ENCODE data around the gene HMGCS2. TPM values are rescaled to one million over a fixed set of nuclear protein-coding genes. Genes with fewer than 3 reads are reported as not detected.

HMGCS2 gene
- not detected in 2 replicates for total RNA-seq

DNA sequence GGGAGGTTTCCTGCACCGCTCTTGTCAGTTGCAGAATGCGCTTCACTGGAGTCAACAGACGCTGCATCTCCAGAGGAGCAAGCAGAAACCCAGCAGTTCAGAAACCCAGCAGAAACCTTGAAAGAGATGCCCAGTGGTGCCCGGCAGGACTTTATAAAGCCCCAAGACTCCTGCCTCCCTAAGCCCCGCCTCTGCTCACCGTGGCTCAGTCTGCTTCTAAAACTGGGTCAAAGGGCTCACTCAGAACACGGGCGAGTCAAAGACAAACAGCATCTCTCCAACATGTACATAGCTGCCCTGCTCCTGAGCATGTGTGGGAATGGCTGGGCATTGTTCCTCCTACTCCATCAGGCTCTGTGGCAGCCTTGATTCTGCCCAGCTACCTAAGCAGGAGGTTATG is at the start of gene HMGCS2:
Gene HMGCS2, minus strand, starts transcription at position 128 of the 400 bp plus-strand sequence. Its CDS starts 61 bp downstream, at position 67.
- peaks cover 9% of the 10 kb centered on the region for H3K27me3 Mint-ChIP-seq
- no peak for TF ChIP-seq CTCF (IDR thresholded peaks at IDR 0.05)
- ChIA-PET CTCF (no interaction called here), POLR2A (no interaction called here)
- intact Hi-C loops (cut with micrococcal nuclease): no loop called here
- no peak within 1 kb of the TSS for H3K4me3 Mint-ChIP-seq
- no peaks in the 10 kb centered on the region for H3K4me1 Mint-ChIP-seq
- H3K27ac Mint-ChIP-seq: no peak within 1 kb of the TSS
- ATAC-seq (ENCODE audit: low read depth) (no peak), DNase-seq (no peak)
- H3K36me3 Mint-ChIP-seq (ENCODE audit: low read depth): no peaks in the 10 kb centered on the region
- no peaks in the 10 kb centered on the region for H3K9me3 Mint-ChIP-seq

- CTCF ChIA-PET: interaction anchor here (1.0 kb wide), 1 partner anchor 10 kb away, joined by 3 read pairs; no protein-coding TSS in a partner anchor
- Mint-ChIP-seq H3K36me3 (ENCODE audit: low read depth) (no peaks in the 10 kb centered on the region), H3K4me1 (no peaks in the 10 kb centered on the region), H3K27me3 (peaks cover 5% of the 10 kb centered on the region), H3K4me3 (no peak overlapping the region), H3K9me3 (no peaks in the 10 kb centered on the region), H3K27ac (no peak overlapping the region)
- DNase-seq: no peak
- TF ChIP-seq CTCF (IDR thresholded peaks at IDR 0.05): no peak
- intact Hi-C loops (cut with micrococcal nuclease): no loop called here
- ATAC-seq (ENCODE audit: low read depth): no peak
- POLR2A ChIA-PET: no interaction called here
Measured at GRCh38 chr1:119818181-119818580, 49.5 kb upstream of the HMGCS2 start.

DNA sequence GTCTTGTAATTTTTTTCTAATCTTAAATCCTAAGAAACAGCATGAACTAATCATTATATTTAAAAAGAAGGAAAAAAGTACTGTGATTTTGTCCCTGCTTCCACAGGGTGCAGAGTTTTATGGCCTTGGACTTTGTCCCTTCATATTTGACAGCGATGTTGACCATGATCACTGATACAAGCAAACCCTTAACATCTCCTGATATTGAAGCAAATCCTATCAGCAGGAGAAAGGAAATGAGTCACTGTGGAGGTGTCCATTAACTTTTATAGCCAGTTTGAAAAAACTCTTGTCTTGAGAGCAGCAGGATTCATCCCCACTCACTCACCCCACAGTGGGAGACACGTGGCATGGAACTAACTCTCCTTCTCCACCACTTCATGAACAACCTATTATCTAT is 47.7 kb upstream of the HMGCS2 start:
- ChIA-PET POLR2A (no interaction called here), CTCF (interaction anchor here (1.4 kb wide), 1 partner anchor 9 kb away, joined by 5 read pairs; no protein-coding TSS in a partner anchor)
- ATAC-seq (ENCODE audit: low read depth): no peak
- intact Hi-C loops (cut with micrococcal nuclease): no loop called here
- DNase-seq: no peak
- Mint-ChIP-seq H3K27ac (no peak overlapping the region), H3K36me3 (ENCODE audit: low read depth) (no peaks in the 10 kb centered on the region), H3K9me3 (no peaks in the 10 kb centered on the region), H3K27me3 (peaks cover 1% of the 10 kb centered on the region), H3K4me3 (no peak overlapping the region), H3K4me1 (no peaks in the 10 kb centered on the region)
- no peak for TF ChIP-seq CTCF (IDR thresholded peaks at IDR 0.05)

DNA sequence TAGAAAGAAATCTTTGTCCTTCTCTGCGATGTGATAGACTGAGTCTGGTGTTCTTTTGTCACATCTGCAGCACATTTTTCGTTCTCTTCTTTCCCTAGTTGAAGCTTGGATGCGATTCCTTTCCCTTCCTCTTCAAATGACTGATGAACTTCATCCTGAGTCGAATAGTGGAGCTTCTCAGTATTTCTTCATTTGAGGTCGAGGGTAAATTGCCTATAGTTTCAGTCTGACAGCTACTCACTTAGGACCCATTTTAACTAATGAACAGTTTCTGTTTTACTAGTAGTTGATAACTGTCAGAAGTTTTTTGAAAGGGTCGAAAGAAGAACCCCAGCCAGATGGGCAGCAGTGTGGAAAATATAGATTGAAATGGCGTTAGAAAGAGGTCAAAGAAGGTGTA is 47.2 kb upstream of the HMGCS2 start:
- Mint-ChIP-seq H3K27me3 (peaks cover 1% of the 10 kb centered on the region), H3K36me3 (ENCODE audit: low read depth) (no peaks in the 10 kb centered on the region), H3K9me3 (no peaks in the 10 kb centered on the region), H3K27ac (no peak overlapping the region), H3K4me1 (no peaks in the 10 kb centered on the region), H3K4me3 (no peak overlapping the region)
- intact Hi-C loops (cut with micrococcal nuclease): no loop called here
- no peak for DNase-seq
- no peak for ATAC-seq (ENCODE audit: low read depth)
- POLR2A ChIA-PET: no interaction called here
- no peak for TF ChIP-seq CTCF (IDR thresholded peaks at IDR 0.05)
- CTCF ChIA-PET: interaction anchor here (1.4 kb wide), 1 partner anchor 9 kb away, joined by 5 read pairs; no protein-coding TSS in a partner anchor

GRCh38 chr1:119815361-119815760 is 46.7 kb upstream of the HMGCS2 start:
- POLR2A ChIA-PET: no interaction called here
- CTCF ChIA-PET: interaction anchor here (1.4 kb wide), 1 partner anchor 8 kb away, joined by 5 read pairs; no protein-coding TSS in a partner anchor
- DNase-seq (no peak), ATAC-seq (ENCODE audit: low read depth) (no peak)
- no peak overlapping the region for H3K4me3 Mint-ChIP-seq
- peaks cover 1% of the 10 kb centered on the region for H3K27me3 Mint-ChIP-seq
- H3K36me3 Mint-ChIP-seq (ENCODE audit: low read depth): no peaks in the 10 kb centered on the region
- TF ChIP-seq CTCF (IDR thresholded peaks at IDR 0.05): no peak
- no peaks in the 10 kb centered on the region for H3K4me1 Mint-ChIP-seq
- intact Hi-C loops (cut with micrococcal nuclease): no loop called here
- no peak overlapping the region for H3K27ac Mint-ChIP-seq
- H3K9me3 Mint-ChIP-seq: no peaks in the 10 kb centered on the region

Data from activated B cell treated with CpG ODN at 0.5 μM for 24 hours (primary cell).